Stimulated activated CD8-positive, alpha-beta memory T cell treated with anti-CD3 and anti-CD28 coated beads, Interleukin-15, amount 100 ng/mL, for 4 hours (primary cell): Measurements from ENCODE around the gene NFKBIE.

Experiments used
- DNase-seq, 2 donors: peaks; one replicate each; pipeline ENCODE4 v3.0.0-alpha.2; 2020; ENCODE audit warnings: low read depth in 2 of 2

The NFKBIE gene

GRCh38 chr6:44297063-44298038, 32.0 kb upstream of the NFKBIE start:
- peak in 1 of 2 donors; percentile 3 for DNase-seq

DNA sequence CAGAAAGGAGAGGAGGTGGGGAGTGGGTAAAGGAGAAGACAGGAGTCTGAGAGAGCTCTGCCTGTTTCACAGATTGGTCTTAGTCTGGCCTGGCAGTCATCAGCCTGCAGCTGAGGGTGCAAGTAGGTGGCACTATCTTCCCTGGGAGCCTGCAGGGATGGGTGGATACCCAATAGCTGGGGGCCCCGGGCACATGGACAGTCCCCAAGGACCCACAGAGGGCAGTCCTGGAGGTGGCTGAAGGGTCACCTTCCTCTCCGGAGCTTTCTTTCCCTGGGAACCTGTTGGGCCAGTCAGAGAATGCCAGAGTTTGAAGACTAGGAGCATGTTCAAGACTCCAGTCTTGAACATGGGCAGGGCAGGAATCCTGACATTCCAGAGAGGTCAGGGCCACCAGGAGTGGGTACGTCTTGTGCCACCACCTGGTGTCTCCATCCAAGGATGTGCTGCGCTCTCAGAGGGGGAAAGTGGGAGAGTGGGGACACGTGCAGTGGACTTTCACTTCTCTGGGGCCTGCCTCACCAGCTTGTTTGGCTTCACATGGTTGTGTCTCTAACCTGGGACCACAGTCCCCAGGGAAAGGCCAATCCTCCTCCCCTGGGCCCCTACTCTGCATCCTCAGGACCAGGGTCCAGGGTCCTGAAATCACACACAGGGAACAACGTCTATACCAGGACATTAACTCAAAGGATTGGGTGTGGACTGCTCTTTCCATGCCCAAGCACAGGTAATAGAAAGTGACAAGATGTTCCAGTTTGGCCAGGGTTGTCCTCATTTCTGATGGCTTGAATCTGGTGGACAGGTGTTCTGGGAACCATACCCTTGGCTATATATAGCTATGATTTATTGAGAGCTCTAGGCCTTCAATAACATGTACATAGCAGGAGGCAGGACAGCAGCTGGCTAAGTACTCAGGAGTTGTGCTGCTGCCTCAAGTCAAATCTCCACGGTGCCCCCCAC, 29.8 kb upstream of the NFKBIE start:
- no peak for DNase-seq

- no peak for DNase-seq
These were observed 27.5 kb upstream of the NFKBIE start for GRCh38 chr6:44292661-44293365.

GRCh38 chr6:44291841-44292240, 26.5 kb upstream of the NFKBIE start:
- no peak for DNase-seq

GRCh38 chr6:44289726-44290260, 24.4 kb upstream of the NFKBIE start:
- no peak for DNase-seq

- no peak for DNase-seq
These were observed 21.4 kb upstream of the NFKBIE start for GRCh38 chr6:44286747-44287146.

DNA sequence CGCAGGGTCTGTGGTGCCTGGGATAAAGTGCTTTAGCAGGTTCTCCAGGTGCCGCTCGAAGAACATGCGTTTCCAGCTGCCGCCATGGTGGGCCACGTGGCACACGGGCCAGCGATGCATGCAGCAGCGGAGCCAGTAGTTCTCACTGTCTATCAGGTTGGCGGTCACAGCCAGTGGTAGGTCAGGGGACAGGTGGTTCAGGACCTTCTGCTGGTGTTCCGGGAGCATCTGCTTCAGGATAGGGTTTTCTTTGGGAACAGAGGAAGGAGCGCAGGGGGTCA, 20.9 kb upstream of the NFKBIE start:
- no peak for DNase-seq

- no peak for DNase-seq
These were observed 20.4 kb upstream of the NFKBIE start for GRCh38 chr6:44285552-44286284.

DNA sequence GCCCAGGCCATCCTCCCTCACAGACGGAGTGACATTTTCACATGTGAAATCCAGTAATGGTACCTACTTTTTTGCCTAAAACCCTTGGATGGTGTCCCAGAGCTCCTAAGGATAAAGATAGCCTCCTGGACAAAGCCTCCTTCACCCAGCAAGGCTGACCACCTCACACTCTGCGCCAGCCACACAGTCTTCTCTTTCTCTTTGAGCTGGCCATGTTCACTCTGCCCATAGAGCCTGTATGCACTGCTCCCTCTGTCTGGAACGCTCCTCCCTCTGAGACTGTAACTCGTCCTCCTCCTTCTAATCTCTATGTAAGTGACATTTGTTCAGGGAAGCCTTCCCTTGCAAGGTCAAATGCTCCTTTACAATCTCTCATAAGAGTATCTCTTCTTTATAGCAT, 19.5 kb upstream of the NFKBIE start:
- DNase-seq = no peak

DNA sequence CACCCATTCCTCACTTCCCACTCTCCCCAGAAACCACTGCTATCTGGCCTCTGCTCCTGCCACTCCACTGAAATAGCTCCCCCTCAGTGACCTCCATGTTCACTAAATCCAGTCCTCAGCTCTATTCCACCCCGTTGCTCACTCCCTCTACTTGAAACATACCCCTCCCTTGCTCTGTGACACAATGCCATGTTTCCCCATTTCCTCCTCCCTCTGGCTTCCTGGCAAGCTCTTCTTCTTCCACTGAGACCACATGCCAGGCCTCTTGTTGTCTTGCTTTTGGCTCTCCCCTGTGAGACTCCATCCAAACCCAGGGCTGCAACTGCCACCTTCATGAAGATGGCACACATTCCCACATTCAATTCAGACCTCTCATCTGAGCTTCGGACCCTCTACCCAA, 18.8 kb upstream of the NFKBIE start:
- DNase-seq = no peak

DNA sequence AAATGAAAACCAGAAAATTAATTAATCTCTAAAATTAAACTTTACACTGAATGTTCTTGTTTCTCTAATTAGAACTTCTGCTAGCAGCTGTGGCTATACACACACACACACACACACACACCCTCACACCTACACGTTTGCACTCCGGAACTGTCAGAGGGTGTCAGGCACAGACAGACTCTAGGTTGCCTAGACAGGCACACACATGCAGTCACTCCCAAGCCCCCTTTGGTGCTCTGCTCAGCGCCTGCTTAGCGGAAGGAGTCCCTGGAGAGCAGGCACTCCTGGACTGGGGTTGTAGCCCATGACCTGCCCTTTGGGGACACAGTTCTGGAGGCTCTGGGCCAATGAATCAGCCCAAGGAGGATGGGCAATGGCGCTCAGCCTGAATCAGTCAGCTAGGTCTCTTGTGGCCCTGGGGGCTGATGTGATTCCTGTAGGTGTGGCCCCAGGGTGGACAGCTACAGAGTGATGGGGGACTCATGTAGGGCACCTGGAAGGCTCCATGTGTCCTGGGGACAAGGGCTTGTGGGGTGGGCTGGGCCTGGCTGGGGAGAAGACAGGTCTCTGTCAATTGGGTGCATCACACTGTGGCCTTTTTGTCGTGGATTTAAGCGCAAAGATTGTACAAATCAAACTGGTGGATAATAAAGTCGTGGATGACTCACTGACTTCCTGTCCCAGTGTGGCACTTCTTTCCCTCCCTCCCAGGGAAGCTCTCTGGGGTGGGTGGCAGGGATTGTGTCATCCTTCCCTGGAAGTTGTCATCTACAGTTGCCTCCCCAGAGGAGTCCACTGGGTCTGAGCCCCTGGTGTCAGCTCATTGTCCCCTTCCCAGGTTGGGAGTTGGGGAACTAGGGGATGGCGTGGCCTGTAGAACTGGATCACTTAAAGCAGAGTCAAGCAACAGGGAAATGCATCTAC, 13.7 kb upstream of the NFKBIE start:
- no peak for DNase-seq

DNA sequence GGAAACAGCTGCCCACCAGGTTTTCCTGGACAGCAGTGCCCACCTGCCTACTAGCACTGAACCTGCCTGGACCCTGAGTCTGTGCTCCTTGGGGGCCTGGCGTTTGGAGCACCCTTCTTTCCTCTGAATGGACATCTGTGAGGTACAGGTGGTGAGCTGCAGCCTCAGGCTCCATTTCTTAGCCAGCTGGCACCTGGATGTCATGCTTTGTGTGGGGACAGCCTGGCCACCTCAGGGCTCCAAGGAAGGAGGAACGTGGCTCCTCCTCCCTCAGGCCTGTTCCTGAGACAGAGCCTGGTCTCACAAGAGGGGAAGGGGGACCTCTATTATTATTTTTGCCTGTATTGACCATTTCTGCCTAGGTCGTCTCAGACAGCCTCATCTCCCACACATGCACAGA, 13.0 kb upstream of the NFKBIE start:
- DNase-seq = no peak

DNA sequence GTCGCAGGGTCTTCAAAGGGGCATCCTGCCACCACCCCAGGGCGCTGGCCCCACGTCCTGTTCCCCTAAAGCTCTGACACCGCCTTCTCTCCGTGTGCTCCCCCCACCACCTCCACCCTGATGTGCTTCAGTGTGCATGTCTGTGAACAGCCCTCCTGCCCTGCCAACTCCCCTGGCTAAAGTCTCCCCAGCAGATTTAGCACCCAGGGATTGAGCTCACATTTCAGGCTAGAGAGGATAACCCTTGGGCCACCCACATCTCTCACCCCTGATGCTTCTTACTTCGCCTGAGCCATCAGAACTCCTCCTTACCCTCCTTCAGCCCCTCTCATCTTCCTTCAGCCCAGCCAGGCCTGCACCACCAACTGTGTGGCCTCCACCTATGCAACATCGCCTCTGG, 12.4 kb upstream of the NFKBIE start:
- DNase-seq = no peak

GRCh38 chr6:44276667-44277640, 11.6 kb upstream of the NFKBIE start:
- no peak for DNase-seq

GRCh38 chr6:44275749-44276648, 10.6 kb upstream of the NFKBIE start:
- no peak for DNase-seq

GRCh38 chr6:44275271-44275748, 10.0 kb upstream of the NFKBIE start:
- DNase-seq = no peak

DNA sequence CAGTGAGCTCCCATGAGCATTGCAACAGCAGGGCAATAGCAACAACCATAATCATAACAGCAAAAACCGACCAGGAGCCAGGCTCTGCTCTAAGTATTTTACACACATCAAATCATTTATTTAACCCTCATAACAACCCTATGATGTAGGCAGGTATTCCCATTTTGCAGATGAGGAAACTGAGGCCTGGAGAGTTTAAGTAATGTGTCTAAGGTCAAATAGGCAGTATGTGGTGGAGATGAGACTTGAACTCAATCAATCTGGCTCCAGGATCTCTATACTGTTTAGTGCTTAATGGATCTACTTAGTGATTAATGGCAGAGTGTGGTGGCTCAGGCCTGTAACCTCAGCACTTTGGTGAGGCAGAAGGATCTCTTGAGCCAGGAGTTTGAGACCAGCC, 8.3 kb upstream of the NFKBIE start:
- DNase-seq = no peak
